IPS-20b (cell line): ENCODE data around the gene HDAC7.
A peak's percentile ranks its signal among the peaks of the same experiment; 100 is the strongest.

Experiments
- H3K27ac ChIP-seq: one replicate; pipeline ENCODE4 v1.5.1; 2013; ENCODE audit warnings: low read length
- H3K27me3 ChIP-seq: 2 replicates; pipeline ENCODE4 v1.6.1; 2013; ENCODE audit warnings: mild to moderate bottlenecking, low read length, inconsistent platforms; ENCODE audit not compliant: insufficient read depth
- H3K36me3 ChIP-seq: 2 replicates; pipeline ENCODE4 v1.6.1; 2013; ENCODE audit warnings: low read depth, mild to moderate bottlenecking, inconsistent platforms, low read length, moderate library complexity; ENCODE audit not compliant: insufficient read depth
- H3K4me1 ChIP-seq: 2 replicates; pipeline ENCODE4 v1.6.1; 2013; ENCODE audit warnings: mild to moderate bottlenecking, control low read depth, inconsistent platforms, low read length, moderate library complexity; ENCODE audit not compliant: insufficient read depth
- H3K4me3 ChIP-seq: 2 replicates; pipeline ENCODE4 v1.5.1; 2013; ENCODE audit warnings: mild to moderate bottlenecking, low read length, inconsistent platforms
- H3K9ac ChIP-seq: 2 replicates; pipeline ENCODE4 v1.6.1; 2013; ENCODE audit warnings: low read depth, mild to moderate bottlenecking, inconsistent platforms, low read length, moderate library complexity
- H3K9me3 ChIP-seq: 2 replicates; pipeline ENCODE4 v1.6.1; 2013; ENCODE audit warnings: mild to moderate bottlenecking, low read depth, low read length, inconsistent platforms; ENCODE audit not compliant: insufficient read depth

The HDAC7 gene

GRCh38 chr12:47734725-47735480, 84.8 kb downstream of the HDAC7 start:
- no peaks in the 10 kb centered on the region for H3K27me3 ChIP-seq
- H3K9ac ChIP-seq: peak overlapping the region; percentile 55; the same call in 1 of the 2 replicates
- H3K36me3 ChIP-seq: no peaks in the 10 kb centered on the region
- H3K4me3 ChIP-seq: no peak overlapping the region; the same call in 1 of the 2 replicates
- peaks cover 13% of the 10 kb centered on the region for H3K4me1 ChIP-seq
- peak overlapping the region; percentile 49 for H3K27ac ChIP-seq
- no peaks in the 10 kb centered on the region for H3K9me3 ChIP-seq

DNA sequence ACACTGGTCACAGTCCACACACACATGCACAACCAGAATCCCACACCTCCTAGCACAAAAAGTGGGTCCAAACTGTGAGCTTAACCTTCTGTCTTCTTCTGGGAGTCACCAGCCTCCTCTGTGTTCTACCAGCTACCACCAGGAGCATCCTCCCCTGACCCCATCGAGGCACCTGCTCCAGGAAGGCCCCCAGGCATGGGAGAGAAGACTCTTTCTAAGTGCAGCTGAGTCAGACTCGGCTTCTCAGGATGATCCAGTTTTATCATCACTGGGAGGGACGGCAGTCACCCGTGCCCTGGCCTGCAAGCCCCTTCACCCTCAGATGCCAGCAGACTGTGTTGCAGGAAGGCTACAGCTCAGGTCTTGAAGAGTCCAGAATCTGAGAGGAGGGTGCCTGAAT, 86.6 kb downstream of the HDAC7 start:
- no peak overlapping the region for H3K9ac ChIP-seq
- no peaks in the 10 kb centered on the region for H3K36me3 ChIP-seq
- H3K9me3 ChIP-seq: no peaks in the 10 kb centered on the region
- no peak overlapping the region for H3K4me3 ChIP-seq
- peaks cover 13% of the 10 kb centered on the region for H3K4me1 ChIP-seq
- no peak overlapping the region for H3K27ac ChIP-seq
- H3K27me3 ChIP-seq: no peaks in the 10 kb centered on the region
